ENCODE results near the gene SLC6A19.

Gene SLC6A19

DNA sequence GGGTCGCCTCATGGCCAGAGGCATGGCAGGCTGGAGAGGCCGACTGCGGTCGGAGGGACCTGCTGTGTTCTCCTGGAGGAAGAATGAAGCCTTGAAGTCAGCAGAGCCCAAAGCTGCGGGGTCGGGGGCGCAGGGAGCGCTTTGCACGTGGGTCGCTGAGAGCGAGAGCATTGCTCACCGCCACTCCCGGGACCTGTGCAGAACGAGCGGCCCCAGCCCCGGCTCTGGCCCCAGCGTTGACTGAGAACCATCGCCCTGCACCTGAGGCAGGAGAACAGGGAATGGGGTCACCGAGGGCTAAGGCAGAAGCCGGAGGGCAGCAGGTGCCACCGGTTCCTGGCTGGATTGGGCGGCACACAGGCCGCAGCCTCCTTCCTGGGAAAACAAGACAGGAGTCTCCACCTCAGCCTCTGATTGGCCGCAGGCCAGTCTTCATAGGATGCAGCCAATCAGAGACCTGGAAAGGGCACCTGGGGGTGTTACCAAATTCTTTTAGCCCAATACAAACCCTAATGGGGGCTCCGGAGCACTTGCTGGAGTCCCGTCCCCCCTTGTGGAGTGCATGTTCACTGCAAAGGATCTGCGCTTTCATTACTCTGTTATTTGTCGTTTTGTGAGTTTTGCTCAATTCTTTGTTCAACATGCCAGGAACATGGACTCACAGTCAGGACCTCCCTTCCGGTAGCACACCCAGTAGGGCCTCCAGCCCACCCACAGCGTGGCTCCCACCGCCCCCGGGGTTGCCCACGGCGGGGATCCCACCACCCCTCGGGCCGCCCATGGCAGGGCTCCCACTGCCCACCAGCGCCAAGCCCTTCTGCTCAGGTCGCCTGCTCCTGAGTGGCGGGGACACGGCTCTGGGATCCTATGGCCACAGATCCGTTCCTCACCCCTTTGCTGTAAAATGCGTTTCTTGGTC lies 24.7 kb upstream of the SLC6A19 start:
- Histone ChIP-seq H3K36me3 (ENCODE audit: control insufficient read depth in 4 of 4, insufficient read depth in 4 of 4, low read length in 3 of 4) (no peaks in the 10 kb centered on the region), H3K4me1 (ENCODE audit: control extremely low read depth in 1 of 4, control insufficient read depth in 4 of 4, insufficient read depth in 4 of 4, low read length in 3 of 4) (no peaks in the 10 kb centered on the region), H3K9me3 (ENCODE audit: control extremely low read depth in 1 of 5, control insufficient read depth in 4 of 5, insufficient read depth in 2 of 5, low read depth in 1 of 5, low read length in 4 of 5) (no peaks in the 10 kb centered on the region), H3K27me3 (replicated peaks in 2 of 5; ENCODE audit: control insufficient read depth in 4 of 5, insufficient read depth in 5 of 5, low read length in 4 of 5) (peaks cover 0 to 12% (median 3%) of the 10 kb centered on the region in 5 experiments), H3K4me3 (ENCODE audit: control insufficient read depth in 1 of 7, extremely low read depth in 1 of 7, insufficient read depth in 4 of 7, low read depth in 2 of 7, low read length in 6 of 7) (no peak overlapping the region), H3K27ac (ENCODE audit: insufficient read depth in 1 of 2, low read depth in 1 of 2, low read length in 2 of 2, poor library complexity in 1 of 2, severe bottlenecking in 2 of 2) (no peak overlapping the region)
- 93% methylated on average over 42 of the region's 42 CpGs for WGBS (ENCODE audit: insufficient coverage)
- ChIA-PET POLR2A (no interaction called here), CTCF (interaction anchor here (0.5 kb wide), 1 partner anchor 468 kb away, joined by 3 read pairs; no protein-coding TSS in a partner anchor)
- no peak for DNase-seq

DNA sequence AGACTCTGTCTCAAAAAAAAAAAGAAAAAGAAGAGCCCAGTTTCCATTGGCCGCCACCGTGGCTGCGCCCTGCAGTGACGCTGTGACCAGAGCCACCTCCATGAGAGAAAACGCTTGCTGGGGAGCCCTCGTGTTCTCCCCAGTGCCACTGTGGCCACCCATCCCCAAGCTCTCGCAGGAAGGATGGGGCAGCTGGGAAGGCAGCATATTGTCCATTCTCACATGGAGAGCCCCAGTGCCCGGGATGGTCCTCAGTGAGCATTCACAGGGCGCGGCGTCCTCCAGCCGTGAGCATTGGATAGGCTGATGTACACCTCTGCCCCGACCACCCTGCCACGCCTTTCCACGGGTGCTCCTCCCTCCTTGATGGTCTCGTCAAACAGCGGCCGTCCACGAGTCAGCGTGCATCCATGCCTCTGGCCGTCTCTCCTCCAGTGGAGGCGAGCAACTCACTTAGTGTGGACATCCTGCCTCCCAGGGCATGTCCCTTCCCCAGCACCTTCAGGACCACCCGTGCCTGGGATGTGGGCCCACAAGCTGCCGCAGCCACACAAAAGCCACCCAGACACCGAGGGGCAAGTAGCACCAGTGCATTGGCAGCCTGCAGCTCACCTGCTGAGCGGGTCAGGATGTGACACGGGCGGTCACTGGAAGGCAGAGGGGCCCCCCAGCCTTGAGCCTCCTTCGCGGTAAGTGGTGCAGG lies 23.4 kb upstream of the SLC6A19 start:
- no peak for DNase-seq
- CTCF ChIA-PET = no interaction called here
- POLR2A ChIA-PET = no interaction called here
- H3K9me3 ChIP-seq (ENCODE audit: control extremely low read depth in 1 of 5, control insufficient read depth in 4 of 5, insufficient read depth in 2 of 5, low read depth in 1 of 5, low read length in 4 of 5) = no peaks in the 10 kb centered on the region
- H3K27ac ChIP-seq (ENCODE audit: insufficient read depth in 1 of 2, low read depth in 1 of 2, low read length in 2 of 2, poor library complexity in 1 of 2, severe bottlenecking in 2 of 2) = no peak overlapping the region
- peaks cover 0 to 12% (median 3%) of the 10 kb centered on the region in 5 experiments for H3K27me3 ChIP-seq (replicated peaks in 2 of 5; ENCODE audit: control insufficient read depth in 4 of 5, insufficient read depth in 5 of 5, low read length in 4 of 5)
- no peak overlapping the region for H3K4me3 ChIP-seq (ENCODE audit: control insufficient read depth in 1 of 7, extremely low read depth in 1 of 7, insufficient read depth in 4 of 7, low read depth in 2 of 7, low read length in 6 of 7)
- 95% methylated on average over 23 of the region's 30 CpGs for WGBS (ENCODE audit: insufficient coverage)
- no peaks in the 10 kb centered on the region for H3K36me3 ChIP-seq (ENCODE audit: control insufficient read depth in 4 of 4, insufficient read depth in 4 of 4, low read length in 3 of 4)
- H3K4me1 ChIP-seq (ENCODE audit: control extremely low read depth in 1 of 4, control insufficient read depth in 4 of 4, insufficient read depth in 4 of 4, low read length in 3 of 4) = no peaks in the 10 kb centered on the region

DNA sequence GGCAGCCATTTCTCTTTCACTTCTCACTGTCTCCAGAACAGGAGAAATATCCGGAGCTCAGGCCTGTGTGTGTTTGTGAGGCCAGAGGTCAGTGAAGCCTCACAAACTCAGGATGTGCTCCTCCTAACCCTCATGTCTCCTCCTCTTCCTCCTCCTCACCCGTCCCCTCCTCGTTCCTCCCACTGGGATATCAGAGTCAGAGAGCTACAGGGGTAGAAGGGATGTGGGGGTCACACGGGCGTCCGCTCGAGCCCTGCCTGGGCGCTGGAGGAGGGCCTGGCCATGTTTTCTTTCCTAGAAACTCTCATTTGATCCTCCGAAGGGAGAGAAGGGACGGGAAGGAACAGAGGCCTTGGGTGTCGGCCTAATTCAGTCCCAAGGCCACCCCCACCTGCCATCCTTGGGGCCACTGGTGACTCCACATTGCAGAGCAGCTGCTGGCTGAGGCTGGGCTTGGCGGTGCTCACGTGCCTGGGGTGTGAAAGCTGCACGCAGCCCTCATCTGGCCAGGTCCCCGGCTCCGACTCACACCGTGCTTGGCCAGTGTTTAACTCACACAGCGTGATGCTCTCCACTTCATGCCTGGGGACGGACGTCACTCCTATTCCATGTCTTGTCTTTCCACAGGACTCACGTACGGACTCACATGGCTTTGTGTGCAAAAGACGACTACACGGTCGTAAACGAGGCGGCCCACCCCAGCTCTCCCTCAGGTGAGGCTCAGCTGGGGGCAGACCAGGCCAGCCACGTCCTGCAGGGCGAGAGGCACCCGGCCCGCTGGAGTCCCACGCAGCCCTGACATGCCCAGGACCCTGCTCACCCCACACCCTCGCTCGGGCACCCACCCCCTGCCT lies 22.6 kb upstream of the SLC6A19 start:
- no peak for DNase-seq

GRCh38 chr5:1179383-1179715 lies 22.0 kb upstream of the SLC6A19 start:
- no peaks in the 10 kb centered on the region for H3K36me3 ChIP-seq (ENCODE audit: control insufficient read depth in 4 of 4, insufficient read depth in 4 of 4, low read length in 3 of 4)
- H3K4me3 ChIP-seq (ENCODE audit: control insufficient read depth in 1 of 7, extremely low read depth in 1 of 7, insufficient read depth in 4 of 7, low read depth in 2 of 7, low read length in 6 of 7) = no peak overlapping the region
- ChIA-PET CTCF (no interaction called here), POLR2A (no interaction called here)
- no peaks in the 10 kb centered on the region for H3K4me1 ChIP-seq (ENCODE audit: control extremely low read depth in 1 of 4, control insufficient read depth in 4 of 4, insufficient read depth in 4 of 4, low read length in 3 of 4)
- H3K9me3 ChIP-seq (ENCODE audit: control extremely low read depth in 1 of 5, control insufficient read depth in 4 of 5, insufficient read depth in 2 of 5, low read depth in 1 of 5, low read length in 4 of 5) = no peaks in the 10 kb centered on the region
- no peak overlapping the region for H3K27ac ChIP-seq (ENCODE audit: insufficient read depth in 1 of 2, low read depth in 1 of 2, low read length in 2 of 2, poor library complexity in 1 of 2, severe bottlenecking in 2 of 2)
- peaks cover 0 to 6% (median 0%) of the 10 kb centered on the region in 5 experiments for H3K27me3 ChIP-seq (replicated peaks in 2 of 5; ENCODE audit: control insufficient read depth in 4 of 5, insufficient read depth in 5 of 5, low read length in 4 of 5)
- no peak for DNase-seq
- WGBS (ENCODE audit: insufficient coverage) = 100% methylated on average over 1 of the region's 9 CpGs

More for the DNA sequence above, 22.6 kb upstream of the SLC6A19 start:
- H3K9me3 ChIP-seq (ENCODE audit: control extremely low read depth in 1 of 5, control insufficient read depth in 4 of 5, insufficient read depth in 2 of 5, low read depth in 1 of 5, low read length in 4 of 5) = no peaks in the 10 kb centered on the region
- no peak overlapping the region for H3K4me3 ChIP-seq (ENCODE audit: control insufficient read depth in 1 of 7, extremely low read depth in 1 of 7, insufficient read depth in 4 of 7, low read depth in 2 of 7, low read length in 6 of 7)
- WGBS (ENCODE audit: insufficient coverage) = 87% methylated on average over 10 of the region's 34 CpGs
- H3K27me3 ChIP-seq (replicated peaks in 2 of 5; ENCODE audit: control insufficient read depth in 4 of 5, insufficient read depth in 5 of 5, low read length in 4 of 5) = peaks cover 0 to 12% (median under 1%) of the 10 kb centered on the region in 5 experiments
- ChIA-PET POLR2A (no interaction called here), CTCF (no interaction called here)
- H3K4me1 ChIP-seq (ENCODE audit: control extremely low read depth in 1 of 4, control insufficient read depth in 4 of 4, insufficient read depth in 4 of 4, low read length in 3 of 4) = no peaks in the 10 kb centered on the region
- H3K36me3 ChIP-seq (ENCODE audit: control insufficient read depth in 4 of 4, insufficient read depth in 4 of 4, low read length in 3 of 4) = no peaks in the 10 kb centered on the region
- no peak overlapping the region for H3K27ac ChIP-seq (ENCODE audit: insufficient read depth in 1 of 2, low read depth in 1 of 2, low read length in 2 of 2, poor library complexity in 1 of 2, severe bottlenecking in 2 of 2)

DNA sequence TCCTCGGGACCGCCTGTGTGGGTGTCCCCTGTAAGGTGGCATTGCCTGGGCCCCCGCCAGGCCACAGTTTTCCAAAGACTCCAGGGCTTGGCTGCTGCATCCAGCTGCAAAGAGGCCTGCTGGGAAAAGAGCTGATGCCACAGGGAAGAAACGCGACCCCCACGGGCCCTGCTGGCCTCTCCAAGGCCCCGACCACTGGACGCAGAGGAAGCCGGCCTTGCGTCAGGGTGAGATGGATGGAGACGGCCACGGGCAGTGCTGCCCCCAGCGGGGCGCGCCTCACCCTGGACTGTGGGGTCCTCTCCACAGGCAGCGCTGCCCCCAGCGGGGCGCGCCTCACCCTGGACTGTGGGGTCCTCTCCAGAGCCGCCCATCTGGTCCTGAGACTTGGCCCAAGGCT lies 21.3 kb upstream of the SLC6A19 start:
- DNase-seq = no peak
- Histone ChIP-seq H3K4me1 (ENCODE audit: control extremely low read depth in 1 of 4, control insufficient read depth in 4 of 4, insufficient read depth in 4 of 4, low read length in 3 of 4) (no peaks in the 10 kb centered on the region), H3K4me3 (ENCODE audit: control insufficient read depth in 1 of 7, extremely low read depth in 1 of 7, insufficient read depth in 4 of 7, low read depth in 2 of 7, low read length in 6 of 7) (no peak overlapping the region), H3K27ac (ENCODE audit: insufficient read depth in 1 of 2, low read depth in 1 of 2, low read length in 2 of 2, poor library complexity in 1 of 2, severe bottlenecking in 2 of 2) (no peak overlapping the region), H3K9me3 (ENCODE audit: control extremely low read depth in 1 of 5, control insufficient read depth in 4 of 5, insufficient read depth in 2 of 5, low read depth in 1 of 5, low read length in 4 of 5) (no peaks in the 10 kb centered on the region), H3K36me3 (ENCODE audit: control insufficient read depth in 4 of 4, insufficient read depth in 4 of 4, low read length in 3 of 4) (no peaks in the 10 kb centered on the region), H3K27me3 (replicated peaks in 2 of 5; ENCODE audit: control insufficient read depth in 4 of 5, insufficient read depth in 5 of 5, low read length in 4 of 5) (peaks cover 0 to under 1% (median 0%) of the 10 kb centered on the region in 5 experiments)
- ChIA-PET CTCF (no interaction called here), POLR2A (no interaction called here)
- 100% methylated on average over 2 of the region's 20 CpGs for WGBS (ENCODE audit: insufficient coverage)

DNA sequence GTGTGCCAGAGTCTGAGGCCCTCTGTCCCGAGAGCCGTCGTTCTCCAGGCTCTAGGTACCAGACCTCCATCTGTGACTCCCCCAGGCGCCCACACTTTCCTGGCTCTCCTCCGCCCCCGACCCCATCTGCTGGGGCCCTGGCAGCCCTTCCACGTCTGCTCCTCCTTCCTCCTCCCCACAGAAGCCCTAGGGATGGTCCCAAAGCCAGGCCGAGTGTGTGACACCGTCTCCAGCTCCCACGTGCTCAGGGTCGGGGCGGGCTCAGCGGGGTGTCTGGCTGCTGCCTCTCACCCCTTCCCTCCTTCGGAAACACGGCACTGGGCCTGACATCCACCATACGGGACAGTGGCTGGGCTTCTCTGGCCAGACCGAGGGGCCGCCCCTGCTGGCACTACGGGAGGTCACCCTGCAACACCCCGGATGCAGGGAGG lies 20.5 kb upstream of the SLC6A19 start:
- WGBS (ENCODE audit: insufficient coverage) = 92% methylated on average over 17 of the region's 20 CpGs
- no peak overlapping the region for H3K4me3 ChIP-seq (ENCODE audit: control insufficient read depth in 1 of 7, extremely low read depth in 1 of 7, insufficient read depth in 4 of 7, low read depth in 2 of 7, low read length in 6 of 7)
- CTCF ChIA-PET = no interaction called here
- H3K4me1 ChIP-seq (ENCODE audit: control extremely low read depth in 1 of 4, control insufficient read depth in 4 of 4, insufficient read depth in 4 of 4, low read length in 3 of 4) = no peaks in the 10 kb centered on the region
- DNase-seq = no peak
- H3K27me3 ChIP-seq (replicated peaks in 2 of 5; ENCODE audit: control insufficient read depth in 4 of 5, insufficient read depth in 5 of 5, low read length in 4 of 5) = no peaks in the 10 kb centered on the region
- H3K9me3 ChIP-seq (ENCODE audit: control extremely low read depth in 1 of 5, control insufficient read depth in 4 of 5, insufficient read depth in 2 of 5, low read depth in 1 of 5, low read length in 4 of 5) = no peaks in the 10 kb centered on the region
- no peak overlapping the region for H3K27ac ChIP-seq (ENCODE audit: insufficient read depth in 1 of 2, low read depth in 1 of 2, low read length in 2 of 2, poor library complexity in 1 of 2, severe bottlenecking in 2 of 2)
- H3K36me3 ChIP-seq (ENCODE audit: control insufficient read depth in 4 of 4, insufficient read depth in 4 of 4, low read length in 3 of 4) = no peaks in the 10 kb centered on the region
- POLR2A ChIA-PET = interaction anchor here (0.6 kb wide), 1 partner anchor 57 kb away, joined by 3 read pairs; no protein-coding TSS in a partner anchor

Data from common myeloid progenitor, CD34-positive (primary cell).